Measurements from ENCODE around the gene LRRN4CL. TPM values are rescaled to one million over a fixed set of nuclear protein-coding genes. Genes with fewer than 3 reads are reported as not detected.

LRRN4CL gene
- total and polyA plus RNA-seq, 9 of the 15 experiments (the other 6 are each of a cell fraction or from before 2014, with no cell fraction given) = 0.03 to 0.11 (median 0.05) TPM; not detected in 4

- no peak for TF ChIP-seq SPI1 (IDR thresholded peaks at IDR 0.05; ENCODE audit: borderline replicate concordance, low read depth, low read length)
- TF ChIP-seq CCAR2 (IDR thresholded peaks at IDR 0.05; ENCODE audit: low read depth, low read length) = no peak
- no peak for TF ChIP-seq GABPA (tag; conservative IDR thresholded peaks at IDR 0.05; ENCODE audit: low read depth)
- TF ChIP-seq MYC (IDR thresholded peaks at IDR 0.05; ENCODE audit: low read depth, low read length) = peak; percentile 65; the same call in 1 of the 2 replicates
- no peak for TF ChIP-seq MYC (CRISPR knock-in tag; IDR thresholded peaks at IDR 0.05; ENCODE audit: borderline replicate concordance, low read depth)
- TF ChIP-seq ELK3 (CRISPR knock-in tag; IDR thresholded peaks at IDR 0.05) = no peak
- TF ChIP-seq HDAC2 (IDR thresholded peaks at IDR 0.05) = 0 out of 2 replicates have a peak, but pooled peaks have one; percentile 21
- no peak for TF ChIP-seq CLOCK (CRISPR knock-in tag; IDR thresholded peaks at IDR 0.05; ENCODE audit: borderline replicate concordance)
- peak; percentile 71; the same call in 1 of the 2 replicates for TF ChIP-seq TARDBP (IDR thresholded peaks at IDR 0.05)
- TF ChIP-seq ZNF239 (CRISPR knock-in tag; IDR thresholded peaks at IDR 0.05) = no peak
- 0 out of 2 replicates have a peak, but pooled peaks have one; percentile 34 for TF ChIP-seq PHTF2 (CRISPR knock-in tag; IDR thresholded peaks at IDR 0.05)
- no peak for TF ChIP-seq KAT8 (IDR thresholded peaks at IDR 0.05; ENCODE audit: low read depth)
- TF ChIP-seq HINFP (tag; conservative IDR thresholded peaks at IDR 0.05; ENCODE audit: low read depth) = no peak
- TF ChIP-seq ZNF507 (tag; conservative IDR thresholded peaks at IDR 0.05) = no peak
- TF ChIP-seq ZNF778 (CRISPR knock-in tag; IDR thresholded peaks at IDR 0.05) = no peak
- no peak for TF ChIP-seq PREB (CRISPR knock-in tag; IDR thresholded peaks at IDR 0.05)
- TF ChIP-seq ZNF449 (CRISPR knock-in tag; IDR thresholded peaks at IDR 0.05) = no peak
- no peak for TF ChIP-seq SMAD2 (IDR thresholded peaks at IDR 0.05; ENCODE audit: low read depth, low read length)
- TF ChIP-seq CREB5 (CRISPR knock-in tag; IDR thresholded peaks at IDR 0.05) = no peak
- TF ChIP-seq MAX (CRISPR knock-in tag; IDR thresholded peaks at IDR 0.05) = no peak
Measured at GRCh38 chr11:62671236-62671607, 18.1 kb downstream of the LRRN4CL start (continued).

All from K562 (cell line).